ENCODE measurements around the gene SMYD3. TPM values are rescaled to one million over a fixed set of nuclear protein-coding genes. Genes with fewer than 3 reads are reported as not detected.
A peak's percentile ranks its signal among the peaks of the same experiment; 100 is the strongest.

SMYD3 gene
- total and polyA plus RNA-seq, 2 of the 4 experiments (the other 2 are of a cell fraction) = 26.5 to 37.6 TPM

DNA sequence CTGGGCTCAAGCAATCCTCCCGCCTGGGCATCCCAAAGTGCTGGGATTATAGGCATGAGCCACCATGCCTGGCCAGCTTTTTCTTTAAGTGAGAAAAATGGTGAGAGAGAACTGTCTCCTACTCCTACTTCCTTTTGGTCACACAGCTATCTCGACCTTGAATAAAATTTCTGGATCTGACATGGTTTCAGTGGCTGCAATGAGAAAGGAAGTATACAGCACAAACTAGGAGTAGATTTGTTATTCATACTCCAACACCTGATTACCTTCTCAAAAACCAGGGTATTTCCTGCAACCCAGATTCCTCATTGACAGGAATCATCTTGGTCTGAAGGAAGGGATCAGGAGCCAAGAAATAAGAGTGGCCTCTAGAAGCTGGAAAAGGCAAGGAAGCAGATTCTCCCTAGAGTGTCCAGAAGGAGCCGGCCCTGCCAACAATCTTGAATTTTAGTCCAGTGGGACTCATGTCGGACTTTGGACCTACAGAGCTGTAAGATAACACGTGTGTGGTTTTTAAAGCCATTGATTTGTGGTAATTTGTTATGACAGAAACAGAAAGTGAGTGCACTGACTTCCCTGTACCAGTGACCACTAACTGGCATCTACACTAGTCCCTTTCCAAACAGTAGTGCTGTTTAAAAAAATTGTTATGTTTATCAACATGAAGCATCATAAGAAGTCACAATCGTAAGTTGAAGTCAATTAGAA is 516.6 kb downstream of the SMYD3 start:
- Histone ChIP-seq H2AK9ac (replicated peaks; ENCODE audit: low read depth, low read length, poor library complexity) (no peak overlapping the region), H3K9ac (ENCODE audit: low read depth, low read length) (no peak overlapping the region), H4K91ac (ENCODE audit: insufficient read depth, low read depth, low read length) (no peak overlapping the region), H4K20me1 (ENCODE audit: insufficient read depth, low read length) (no peaks in the 10 kb centered on the region), H3K23ac (ENCODE audit: low read depth, low read length) (no peak overlapping the region), H3K18ac (ENCODE audit: low read depth, low read length) (no peak overlapping the region), H3K79me1 (ENCODE audit: low read depth in 1 of 2, low read length in 2 of 2) (no peaks in the 10 kb centered on the region), H3K4me2 (ENCODE audit: low read depth, low read length) (no peak overlapping the region), H3K56ac (ENCODE audit: extremely low read depth, insufficient read depth, low read length) (no peak overlapping the region), H3K36me3 (ENCODE audit: control insufficient read depth, insufficient read depth, low read length) (no peaks in the 10 kb centered on the region), H3K4me1 (ENCODE audit: control insufficient read depth, insufficient read depth, low read length) (peaks cover 3% of the 10 kb centered on the region), H3K4ac (ENCODE audit: low read depth, low read length) (no peak overlapping the region), H4K8ac (ENCODE audit: low read depth in 2 of 2, low read length in 2 of 2) (no peak overlapping the region), H3K27me3 (ENCODE audit: control insufficient read depth, insufficient read depth, low read length) (no peaks in the 10 kb centered on the region), H3K4me3 (ENCODE audit: insufficient read depth, low read depth, low read length) (no peak overlapping the region), H3K14ac (replicated peaks; ENCODE audit: low read depth, low read length) (no peak overlapping the region), H2BK120ac (ENCODE audit: low read depth, low read length) (no peak overlapping the region), H3K9me1 (ENCODE audit: insufficient read depth, low read length) (peaks cover 3% of the 10 kb centered on the region), H3K9me3 (ENCODE audit: control insufficient read depth, insufficient read depth, low read length) (no peaks in the 10 kb centered on the region), H2BK20ac (ENCODE audit: low read depth, low read length) (no peak overlapping the region), H2AFZ (replicated peaks; ENCODE audit: low read length, poor library complexity) (no peak overlapping the region), H2BK5ac (ENCODE audit: low read depth, low read length, poor library complexity, severe bottlenecking) (no peak overlapping the region), H2BK15ac (ENCODE audit: low read depth, low read length) (0 out of 3 replicates have a peak overlapping the region, but pooled peaks have one; percentile 6), H3K27ac (ENCODE audit: insufficient read depth, low read length) (no peak overlapping the region), H4K5ac (ENCODE audit: low read depth, low read length) (no peak overlapping the region), H2AK5ac (ENCODE audit: low read depth, low read length) (no peak overlapping the region)
- BruUV-seq (replicated peaks) = no TSS peak
- ChIA-PET CTCF (interaction anchor here (0.7 kb wide), 1 partner anchor 272 kb away, joined by 3 read pairs; no protein-coding TSS in a partner anchor), POLR2A (ENCODE audit: unreplicated experiment) (no interaction called here)
- in situ Hi-C loops (cut with MboI; ENCODE audit: low sequenced_read_pairs) (no loop called here), dilution Hi-C loops (cut with HindIII; ENCODE audit: low sequenced_read_pairs, unreplicated experiment) (no loop called here), intact Hi-C loops (cut with micrococcal nuclease) (no loop called here)
- TF ChIP-seq MXI1 (IDR thresholded peaks at IDR 0.05; ENCODE audit: borderline replicate concordance, low read depth, low read length) (no peak), MAZ (IDR thresholded peaks at IDR 0.05; ENCODE audit: borderline replicate concordance, low read depth, low read length) (no peak), MAFK (IDR thresholded peaks at IDR 0.05; ENCODE audit: low read depth, low read length) (no peak), RAD21 (IDR thresholded peaks at IDR 0.05; ENCODE audit: low read length) (no peak), POLR2A (IDR thresholded peaks at IDR 0.05; ENCODE audit: low read depth, low read length) (no peak), NFE2L2 (IDR thresholded peaks at IDR 0.05; ENCODE audit: low read depth, low read length) (no peak), CEBPB (IDR thresholded peaks at IDR 0.05; ENCODE audit: low read depth, low read length) (no peak), FOS (IDR thresholded peaks at IDR 0.05; ENCODE audit: low read depth, low read length) (no peak), BHLHE40 (IDR thresholded peaks at IDR 0.05; ENCODE audit: low read depth, low read length) (no peak), CHD1 (IDR thresholded peaks at IDR 0.05; ENCODE audit: low read depth, low read length) (no peak), RFX5 (IDR thresholded peaks at IDR 0.05; ENCODE audit: low read depth, low read length) (no peak), RCOR1 (IDR thresholded peaks at IDR 0.05; ENCODE audit: insufficient replicate concordance, low read length) (no peak), SMC3 (IDR thresholded peaks at IDR 0.05; ENCODE audit: low read depth, low read length) (no peak)
- TF ChIP-seq, protein P1, sequence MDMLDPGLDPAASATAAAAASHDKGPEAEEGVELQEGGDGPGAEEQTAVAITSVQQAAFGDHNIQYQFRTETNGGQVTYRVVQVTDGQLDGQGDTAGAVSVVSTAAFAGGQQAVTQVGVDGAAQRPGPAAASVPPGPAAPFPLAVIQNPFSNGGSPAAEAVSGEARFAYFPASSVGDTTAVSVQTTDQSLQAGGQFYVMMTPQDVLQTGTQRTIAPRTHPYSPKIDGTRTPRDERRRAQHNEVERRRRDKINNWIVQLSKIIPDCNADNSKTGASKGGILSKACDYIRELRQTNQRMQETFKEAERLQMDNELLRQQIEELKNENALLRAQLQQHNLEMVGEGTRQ (IDR thresholded peaks at IDR 0.05; ENCODE audit: low read depth, low read length) = no peak
- TF ChIP-seq, protein P2, sequence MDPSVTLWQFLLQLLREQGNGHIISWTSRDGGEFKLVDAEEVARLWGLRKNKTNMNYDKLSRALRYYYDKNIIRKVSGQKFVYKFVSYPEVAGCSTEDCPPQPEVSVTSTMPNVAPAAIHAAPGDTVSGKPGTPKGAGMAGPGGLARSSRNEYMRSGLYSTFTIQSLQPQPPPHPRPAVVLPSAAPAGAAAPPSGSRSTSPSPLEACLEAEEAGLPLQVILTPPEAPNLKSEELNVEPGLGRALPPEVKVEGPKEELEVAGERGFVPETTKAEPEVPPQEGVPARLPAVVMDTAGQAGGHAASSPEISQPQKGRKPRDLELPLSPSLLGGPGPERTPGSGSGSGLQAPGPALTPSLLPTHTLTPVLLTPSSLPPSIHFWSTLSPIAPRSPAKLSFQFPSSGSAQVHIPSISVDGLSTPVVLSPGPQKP (IDR thresholded peaks at IDR 0.05; ENCODE audit: borderline replicate concordance, low read depth, low read length) = no peak
- TF ChIP-seq, protein P3, sequence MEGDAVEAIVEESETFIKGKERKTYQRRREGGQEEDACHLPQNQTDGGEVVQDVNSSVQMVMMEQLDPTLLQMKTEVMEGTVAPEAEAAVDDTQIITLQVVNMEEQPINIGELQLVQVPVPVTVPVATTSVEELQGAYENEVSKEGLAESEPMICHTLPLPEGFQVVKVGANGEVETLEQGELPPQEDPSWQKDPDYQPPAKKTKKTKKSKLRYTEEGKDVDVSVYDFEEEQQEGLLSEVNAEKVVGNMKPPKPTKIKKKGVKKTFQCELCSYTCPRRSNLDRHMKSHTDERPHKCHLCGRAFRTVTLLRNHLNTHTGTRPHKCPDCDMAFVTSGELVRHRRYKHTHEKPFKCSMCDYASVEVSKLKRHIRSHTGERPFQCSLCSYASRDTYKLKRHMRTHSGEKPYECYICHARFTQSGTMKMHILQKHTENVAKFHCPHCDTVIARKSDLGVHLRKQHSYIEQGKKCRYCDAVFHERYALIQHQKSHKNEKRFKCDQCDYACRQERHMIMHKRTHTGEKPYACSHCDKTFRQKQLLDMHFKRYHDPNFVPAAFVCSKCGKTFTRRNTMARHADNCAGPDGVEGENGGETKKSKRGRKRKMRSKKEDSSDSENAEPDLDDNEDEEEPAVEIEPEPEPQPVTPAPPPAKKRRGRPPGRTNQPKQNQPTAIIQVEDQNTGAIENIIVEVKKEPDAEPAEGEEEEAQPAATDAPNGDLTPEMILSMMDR (conservative IDR thresholded peaks at IDR 0.05; ENCODE audit: low read depth, low read length) = no peak
- ATAC-seq (ENCODE audit: low read depth) (no peak), DNase-seq (no peak)
- WGBS, 2 experiments (ENCODE audit: extremely low coverage in 2 of 2, insufficient read length in 1 of 2) = no CpG with 5 or more reads among the region's 6 CpGs
